Activated naive CD4-positive, alpha-beta T cell treated with anti-CD3 and anti-CD28 coated beads for 36 hours (primary cell): ENCODE data around the gene GRB14. TPM values are rescaled to one million over a fixed set of nuclear protein-coding genes. Genes with fewer than 3 reads are reported as not detected.
"Not testable (repeated sequence)": the region's sequence is repeated elsewhere in the genome, so short reads cannot be mapped to it uniquely, and the experiment has no call there.

ENCODE experiments used
- CTCF ChIA-PET: fragments of 350-600 bp; sonication (Branson Sonifier 250); formaldehyde crosslinking; loops from one replicate; lab custom pipeline; 2021; ENCODE audit warnings: antibody characterized with exemption; lab: Charles Lee
- DNase-seq: peaks from one replicate; pipeline ENCODE4 v3.0.0-alpha.2; 2020
- H3K27ac Mint-ChIP-seq: one replicate; pipeline ENCODE4 v1.8.0; 2021; ENCODE audit warnings: mild to moderate bottlenecking, mixed read lengths
- H3K27me3 Mint-ChIP-seq: one replicate; pipeline ENCODE4 v1.8.0; 2021; ENCODE audit warnings: low read depth, mixed read lengths
- H3K36me3 Mint-ChIP-seq: one replicate; pipeline ENCODE4 v1.8.0; 2021; ENCODE audit warnings: low read depth, mixed read lengths
- H3K4me1 Mint-ChIP-seq: one replicate; pipeline ENCODE4 v1.8.0; 2021; ENCODE audit warnings: low read depth, mixed read lengths
- H3K4me3 Mint-ChIP-seq: one replicate; pipeline ENCODE4 v1.8.0; 2021; ENCODE audit warnings: mild to moderate bottlenecking, moderate library complexity, mixed read lengths
- H3K9me3 Mint-ChIP-seq: one replicate; pipeline ENCODE4 v1.8.0; 2021; ENCODE audit warnings: mixed read lengths
- intact Hi-C: fragments of 100-400 bp; cut with micrococcal nuclease; formaldehyde crosslinking; loops from one replicate; pipeline ENCODE4 v1.15.1; 2023
- total RNA-seq, 2 experiments: library from RNA; stranded (reverse); gene quantifications; one replicate each; pipeline ENCODE4 v1.2.3, GENCODE V29; 2021

The GRB14 gene
- total RNA-seq, 2 experiments from 2014 or later, result not detected

GRCh38 chr2:164509137-164509877 is 112.0 kb downstream of the GRB14 start:
- Mint-ChIP-seq H3K4me1 (no peaks in the 10 kb centered on the region), H3K4me3 (no peak overlapping the region), H3K9me3 (peaks cover 6% of the 10 kb centered on the region), H3K36me3 (no peaks in the 10 kb centered on the region), H3K27me3 (no peaks in the 10 kb centered on the region), H3K27ac (no peak overlapping the region)
- intact Hi-C loops, result no loop called here
- CTCF ChIA-PET, result interaction anchor here (0.6 to 0.7 kb wide), 3 partner anchors 454 to 1453 kb away, joined by 3 read pairs; no protein-coding TSS in a partner anchor
- no peak for DNase-seq

GRCh38 chr2:164504253-164504652 is 117.0 kb downstream of the GRB14 start:
- H3K36me3 Mint-ChIP-seq, result no peaks in the 10 kb centered on the region
- H3K4me1 Mint-ChIP-seq, result no peaks in the 10 kb centered on the region
- intact Hi-C loops, result no loop called here

GRCh38 chr2:164498836-164499235 is 122.4 kb downstream of the GRB14 start:
- no peak overlapping the region for H3K4me3 Mint-ChIP-seq
- no peaks in the 10 kb centered on the region for H3K36me3 Mint-ChIP-seq
- no peaks in the 10 kb centered on the region for H3K27me3 Mint-ChIP-seq
- H3K9me3 Mint-ChIP-seq, result no peaks in the 10 kb centered on the region
- no peak overlapping the region for H3K27ac Mint-ChIP-seq
- intact Hi-C loops, result no loop called here
- DNase-seq, result no peak
- CTCF ChIA-PET, result no interaction called here
- H3K4me1 Mint-ChIP-seq, result no peaks in the 10 kb centered on the region

More at GRCh38 chr2:164504253-164504652, 117.0 kb downstream of the GRB14 start:
- peaks cover 1% of the 10 kb centered on the region for H3K9me3 Mint-ChIP-seq
- no peak overlapping the region for H3K27ac Mint-ChIP-seq
- CTCF ChIA-PET, result no interaction called here
- H3K27me3 Mint-ChIP-seq, result no peaks in the 10 kb centered on the region
- DNase-seq, result no peak
- no peak overlapping the region for H3K4me3 Mint-ChIP-seq

- H3K27me3 Mint-ChIP-seq, result no peaks in the 10 kb centered on the region
- H3K36me3 Mint-ChIP-seq, result no peaks in the 10 kb centered on the region
- no peaks in the 10 kb centered on the region for H3K4me1 Mint-ChIP-seq
- no peaks in the 10 kb centered on the region for H3K9me3 Mint-ChIP-seq
- H3K27ac Mint-ChIP-seq, result no peak overlapping the region
- CTCF ChIA-PET, result no interaction called here
- no peak for DNase-seq
- H3K4me3 Mint-ChIP-seq, result no peak overlapping the region
- intact Hi-C loops, result no loop called here
These were observed 124.4 kb downstream of the GRB14 start for GRCh38 chr2:164496881-164497280.

GRCh38 chr2:164496421-164496820 is 124.9 kb downstream of the GRB14 start:
- no peaks in the 10 kb centered on the region for H3K4me1 Mint-ChIP-seq
- intact Hi-C loops, result no loop called here
- H3K9me3 Mint-ChIP-seq, result no peaks in the 10 kb centered on the region
- CTCF ChIA-PET, result no interaction called here
- H3K27me3 Mint-ChIP-seq, result no peaks in the 10 kb centered on the region
- no peak for DNase-seq
- H3K36me3 Mint-ChIP-seq, result no peaks in the 10 kb centered on the region
- no peak overlapping the region for H3K27ac Mint-ChIP-seq
- H3K4me3 Mint-ChIP-seq, result no peak overlapping the region

- CTCF ChIA-PET, result no interaction called here
- intact Hi-C loops, result no loop called here
- Mint-ChIP-seq H3K27me3 (no peaks in the 10 kb centered on the region), H3K36me3 (no peaks in the 10 kb centered on the region), H3K4me1 (no peaks in the 10 kb centered on the region), H3K4me3 (no peak overlapping the region), H3K9me3 (no peaks in the 10 kb centered on the region), H3K27ac (no peak overlapping the region)
- DNase-seq, result no peak
These were observed 125.6 kb downstream of the GRB14 start for GRCh38 chr2:164495491-164496223.

GRCh38 chr2:164485541-164485940 is 135.7 kb downstream of the GRB14 start:
- CTCF ChIA-PET, result no interaction called here
- no peak overlapping the region for H3K4me3 Mint-ChIP-seq
- H3K4me1 Mint-ChIP-seq, result no peaks in the 10 kb centered on the region
- H3K27ac Mint-ChIP-seq, result no peak overlapping the region
- intact Hi-C loops, result no loop called here
- no peaks in the 10 kb centered on the region for H3K9me3 Mint-ChIP-seq
- no peaks in the 10 kb centered on the region for H3K27me3 Mint-ChIP-seq
- DNase-seq, result no peak
- no peaks in the 10 kb centered on the region for H3K36me3 Mint-ChIP-seq

- Mint-ChIP-seq H3K27ac (no peak overlapping the region), H3K4me1 (no peaks in the 10 kb centered on the region), H3K9me3 (no peaks in the 10 kb centered on the region), H3K4me3 (no peak overlapping the region), H3K27me3 (no peaks in the 10 kb centered on the region), H3K36me3 (no peaks in the 10 kb centered on the region)
- CTCF ChIA-PET, result interaction anchor here (0.8 kb wide), 1 partner anchor 11 kb away, joined by 3 read pairs; no protein-coding TSS in a partner anchor
- intact Hi-C loops, result loop anchor here (2.0 kb wide), 1 partner anchor 1289 kb away; no protein-coding TSS in a partner anchor
- no peak for DNase-seq
These were observed 141.8 kb downstream of the GRB14 start for GRCh38 chr2:164479460-164479859.

- CTCF ChIA-PET, result no interaction called here
- Mint-ChIP-seq H3K4me3 (no peak overlapping the region), H3K4me1 (no peaks in the 10 kb centered on the region), H3K27ac (no peak overlapping the region), H3K27me3 (no peaks in the 10 kb centered on the region), H3K9me3 (no peaks in the 10 kb centered on the region), H3K36me3 (no peaks in the 10 kb centered on the region)
- intact Hi-C loops, result loop anchor here (2.0 kb wide), 1 partner anchor 1287 kb away; no protein-coding TSS in a partner anchor
- no peak for DNase-seq
These were observed 143.1 kb downstream of the GRB14 start for GRCh38 chr2:164478205-164478604.

- intact Hi-C loops, result no loop called here
- no peaks in the 10 kb centered on the region for H3K27me3 Mint-ChIP-seq
- H3K4me3 Mint-ChIP-seq, result no peak overlapping the region
- no peaks in the 10 kb centered on the region for H3K9me3 Mint-ChIP-seq
- no peak for DNase-seq
- CTCF ChIA-PET, result no interaction called here
- H3K36me3 Mint-ChIP-seq, result no peaks in the 10 kb centered on the region
- no peaks in the 10 kb centered on the region for H3K4me1 Mint-ChIP-seq
- no peak overlapping the region for H3K27ac Mint-ChIP-seq
These were observed 146.4 kb downstream of the GRB14 start for GRCh38 chr2:164474873-164475272.

- Mint-ChIP-seq H3K27me3 (no peaks in the 10 kb centered on the region), H3K36me3 (no peaks in the 10 kb centered on the region), H3K4me3 (no peak overlapping the region), H3K27ac (no peak overlapping the region), H3K9me3 (no peaks in the 10 kb centered on the region), H3K4me1 (no peaks in the 10 kb centered on the region)
- intact Hi-C loops, result no loop called here
- DNase-seq, result no peak
- CTCF ChIA-PET, result interaction anchor here (0.7 kb wide), 1 partner anchor 354 kb away, joined by 3 read pairs; no protein-coding TSS in a partner anchor
These were observed 148.3 kb downstream of the GRB14 start for GRCh38 chr2:164473021-164473420.

- intact Hi-C loops, H3K27ac Mint-ChIP-seq, H3K36me3 Mint-ChIP-seq, H3K4me3 Mint-ChIP-seq, H3K4me1 Mint-ChIP-seq, CTCF ChIA-PET, H3K27me3 Mint-ChIP-seq, DNase-seq, H3K9me3 Mint-ChIP-seq: not testable (repeated sequence)
These were observed 156.2 kb downstream of the GRB14 start for GRCh38 chr2:164465047-164465446.
